ENCODE measurements around the gene MAJIN.

DNA sequence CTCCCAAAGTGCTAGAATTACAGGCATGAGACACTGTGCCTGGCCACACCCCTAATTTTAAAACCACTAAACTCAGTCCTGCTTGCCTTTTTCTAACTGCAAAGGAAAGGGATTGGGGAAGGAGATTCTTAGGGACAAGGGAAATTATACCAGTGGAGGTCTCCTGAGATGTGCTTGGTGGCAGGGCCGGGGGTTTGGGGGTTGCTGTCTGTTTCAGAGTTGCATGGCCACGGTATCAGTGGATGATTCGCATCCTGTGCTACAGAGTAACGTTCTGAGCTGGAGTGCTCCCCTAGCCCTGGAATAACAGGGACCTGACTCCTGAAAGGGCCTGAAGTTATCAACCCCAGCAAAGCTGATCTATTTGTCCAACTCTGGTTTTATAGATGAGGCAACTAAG is 35.4 kb downstream of the MAJIN start:
- TF ChIP-seq, protein P1, sequence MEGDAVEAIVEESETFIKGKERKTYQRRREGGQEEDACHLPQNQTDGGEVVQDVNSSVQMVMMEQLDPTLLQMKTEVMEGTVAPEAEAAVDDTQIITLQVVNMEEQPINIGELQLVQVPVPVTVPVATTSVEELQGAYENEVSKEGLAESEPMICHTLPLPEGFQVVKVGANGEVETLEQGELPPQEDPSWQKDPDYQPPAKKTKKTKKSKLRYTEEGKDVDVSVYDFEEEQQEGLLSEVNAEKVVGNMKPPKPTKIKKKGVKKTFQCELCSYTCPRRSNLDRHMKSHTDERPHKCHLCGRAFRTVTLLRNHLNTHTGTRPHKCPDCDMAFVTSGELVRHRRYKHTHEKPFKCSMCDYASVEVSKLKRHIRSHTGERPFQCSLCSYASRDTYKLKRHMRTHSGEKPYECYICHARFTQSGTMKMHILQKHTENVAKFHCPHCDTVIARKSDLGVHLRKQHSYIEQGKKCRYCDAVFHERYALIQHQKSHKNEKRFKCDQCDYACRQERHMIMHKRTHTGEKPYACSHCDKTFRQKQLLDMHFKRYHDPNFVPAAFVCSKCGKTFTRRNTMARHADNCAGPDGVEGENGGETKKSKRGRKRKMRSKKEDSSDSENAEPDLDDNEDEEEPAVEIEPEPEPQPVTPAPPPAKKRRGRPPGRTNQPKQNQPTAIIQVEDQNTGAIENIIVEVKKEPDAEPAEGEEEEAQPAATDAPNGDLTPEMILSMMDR (conservative IDR thresholded peaks at IDR 0.05; ENCODE audit: low read depth in 2 of 2) = no peak
- TF ChIP-seq, protein P2, sequence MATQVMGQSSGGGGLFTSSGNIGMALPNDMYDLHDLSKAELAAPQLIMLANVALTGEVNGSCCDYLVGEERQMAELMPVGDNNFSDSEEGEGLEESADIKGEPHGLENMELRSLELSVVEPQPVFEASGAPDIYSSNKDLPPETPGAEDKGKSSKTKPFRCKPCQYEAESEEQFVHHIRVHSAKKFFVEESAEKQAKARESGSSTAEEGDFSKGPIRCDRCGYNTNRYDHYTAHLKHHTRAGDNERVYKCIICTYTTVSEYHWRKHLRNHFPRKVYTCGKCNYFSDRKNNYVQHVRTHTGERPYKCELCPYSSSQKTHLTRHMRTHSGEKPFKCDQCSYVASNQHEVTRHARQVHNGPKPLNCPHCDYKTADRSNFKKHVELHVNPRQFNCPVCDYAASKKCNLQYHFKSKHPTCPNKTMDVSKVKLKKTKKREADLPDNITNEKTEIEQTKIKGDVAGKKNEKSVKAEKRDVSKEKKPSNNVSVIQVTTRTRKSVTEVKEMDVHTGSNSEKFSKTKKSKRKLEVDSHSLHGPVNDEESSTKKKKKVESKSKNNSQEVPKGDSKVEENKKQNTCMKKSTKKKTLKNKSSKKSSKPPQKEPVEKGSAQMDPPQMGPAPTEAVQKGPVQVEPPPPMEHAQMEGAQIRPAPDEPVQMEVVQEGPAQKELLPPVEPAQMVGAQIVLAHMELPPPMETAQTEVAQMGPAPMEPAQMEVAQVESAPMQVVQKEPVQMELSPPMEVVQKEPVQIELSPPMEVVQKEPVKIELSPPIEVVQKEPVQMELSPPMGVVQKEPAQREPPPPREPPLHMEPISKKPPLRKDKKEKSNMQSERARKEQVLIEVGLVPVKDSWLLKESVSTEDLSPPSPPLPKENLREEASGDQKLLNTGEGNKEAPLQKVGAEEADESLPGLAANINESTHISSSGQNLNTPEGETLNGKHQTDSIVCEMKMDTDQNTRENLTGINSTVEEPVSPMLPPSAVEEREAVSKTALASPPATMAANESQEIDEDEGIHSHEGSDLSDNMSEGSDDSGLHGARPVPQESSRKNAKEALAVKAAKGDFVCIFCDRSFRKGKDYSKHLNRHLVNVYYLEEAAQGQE (IDR thresholded peaks at IDR 0.05; ENCODE audit: unreplicated experiment) = no peak
- no peak for TF ChIP-seq POLR2AphosphoS5 (IDR thresholded peaks at IDR 0.05; ENCODE audit: low read depth)
